K562 (cell line): ENCODE results near the gene MYH7B. TPM values are rescaled to one million over a fixed set of nuclear protein-coding genes. Genes with fewer than 3 reads are reported as not detected.

Experiments
- ATAC-seq: fragments of 200-7000 bp; cut with Tn5 transposase; 3 replicates; pipeline ENCODE4 v1.9.1; 2020; ENCODE audit warnings: moderate library complexity
- BruUV-seq: library from RNA; stranded (reverse); fragments of 400-500 nt; replicated peaks from 2 replicates; lab custom pipeline; 2021; lab: Mats Ljungman, UMichigan
- CTCF ChIA-PET: fragments of 300-600 bp; formaldehyde crosslinking; extraction: SDS; loops from one replicate; lab custom pipeline; 2021; ENCODE audit warnings: low intra/inter-chr PET ratio; lab: Yijun Ruan, JAX
- POLR2A ChIA-PET: fragments of 300-600, 350-650 bp; sonication (Branson Sonifier 250); formaldehyde crosslinking; extraction: SDS; loops from one replicate; lab custom pipeline; 2021; ENCODE audit warnings: antibody characterized with exemption, inconsistent platforms; lab: Yijun Ruan, JAX
- DNase-seq, 4 experiments: peaks; one replicate each; pipeline versions ENCODE4 v3.0.0 to v3.0.0-alpha.2; 2011 to 2018; ENCODE audit warnings: low spot score in 3 of 4, mixed read lengths in 3 of 4; ENCODE audit errors: extremely low read depth in 1 of 4
- FAIRE-seq: peaks from 2 replicates; lab custom pipeline; 2011; peaks lifted over from hg19 to GRCh38; lab: Jason Lieb, UNC
- H2AFZ ChIP-seq: 2 replicates; pipeline ENCODE4 v1.6.0; 2011; ENCODE audit warnings: low read depth, low read length, control low read depth, inconsistent platforms
- H3K27ac ChIP-seq: fragments of 200-600 bp; 3 replicates; pipeline ENCODE4 v1.8.0; 2011; ENCODE audit warnings: low read depth, mild to moderate bottlenecking, control low read depth, inconsistent platforms, low read length, moderate library complexity, mixed read lengths; ENCODE audit errors: extremely low read depth
- H3K27me3 ChIP-seq, 2 experiments: fragments of 300-600 bp in 1 of 2; 2 replicates in 1 of 2; 3 replicates in 1 of 2; pipeline versions ENCODE4 v1.6.0 to v1.8.0; 2011; ENCODE audit warnings: inconsistent platforms in 2 of 2, low read length in 2 of 2, mild to moderate bottlenecking in 1 of 2, mixed read lengths in 1 of 2, moderate library complexity in 1 of 2; ENCODE audit not compliant: control insufficient read depth in 2 of 2, insufficient read depth in 2 of 2
- H3K36me3 ChIP-seq: fragments of 300-600 bp; 3 replicates; pipeline ENCODE4 v1.8.0; 2011; ENCODE audit warnings: mild to moderate bottlenecking, low read length, inconsistent platforms; ENCODE audit not compliant: control insufficient read depth, insufficient read depth
- H3K4me1 ChIP-seq, 2 experiments: fragments of 200-600 bp in 1 of 2; replicated peaks in 1 of 2; 2 replicates in 1 of 2; 3 replicates in 1 of 2; pipeline versions ENCODE4 v1.5.1 to v1.8.0; 2011; ENCODE audit warnings: inconsistent platforms in 2 of 2, low read length in 2 of 2, mild to moderate bottlenecking in 1 of 2, mixed read lengths in 1 of 2, moderate library complexity in 1 of 2; ENCODE audit not compliant: control insufficient read depth in 2 of 2, insufficient read depth in 2 of 2
- H3K4me2 ChIP-seq: 2 replicates; pipeline ENCODE4 v1.6.1; 2011; ENCODE audit warnings: low read length, control low read depth, inconsistent platforms, mixed read lengths; ENCODE audit not compliant: insufficient read depth
- H3K4me3 ChIP-seq: fragments of 200-600 bp; sonication (generic), shearing (Covaris generic); 2 replicates; pipeline ENCODE4 v1.5.1; 2016; ENCODE audit warnings: control low read depth, inconsistent platforms
- H3K79me2 ChIP-seq: fragments of 200-600 bp; 3 replicates; pipeline ENCODE4 v1.8.0; 2011; ENCODE audit warnings: low read length, inconsistent platforms; ENCODE audit not compliant: control insufficient read depth, insufficient read depth
- H3K9ac ChIP-seq, 2 experiments: 2 replicates each; pipeline versions ENCODE4 v1.6.0 to v1.6.1; 2011; ENCODE audit warnings: low read depth in 2 of 2, low read length in 2 of 2, control low read depth in 1 of 2, inconsistent platforms in 1 of 2, mild to moderate bottlenecking in 1 of 2, mixed read lengths in 1 of 2; ENCODE audit not compliant: insufficient read depth in 1 of 2
- H3K9me1 ChIP-seq: one replicate; pipeline ENCODE4 v1.6.0; 2011; ENCODE audit warnings: inconsistent platforms, mild to moderate bottlenecking, low read length, moderate library complexity; ENCODE audit not compliant: control insufficient read depth, insufficient read depth
- H3K9me3 ChIP-seq: replicated peaks from 2 replicates; pipeline ENCODE4 v1.5.1; 2011; ENCODE audit warnings: low read depth, low read length, inconsistent platforms; ENCODE audit not compliant: control insufficient read depth, insufficient read depth
- H4K20me1 ChIP-seq: replicated peaks from 2 replicates; pipeline ENCODE4 v1.6.1; 2011; ENCODE audit warnings: low read length, inconsistent platforms, mixed read lengths; ENCODE audit not compliant: control insufficient read depth, insufficient read depth
- ATF4 ChIP-seq: fragments of 450-650 bp; formaldehyde crosslinking; IDR thresholded peaks from 2 replicates; pipeline ENCODE4 v1.4.0; 2022; ENCODE audit warnings: mild to moderate bottlenecking, moderate library complexity
- CUX1 ChIP-seq: fragments of 200-800 bp; sonication (Bioruptor generic); IDR thresholded peaks from 2 replicates; pipeline ENCODE4 v1.6.1; 2016; ENCODE audit warnings: missing genetic modification characterization, missing compliant biosample characterization
- HNRNPK ChIP-seq: fragments of 200-400 bp; formaldehyde crosslinking; IDR thresholded peaks from one replicate; pipeline ENCODE4 v1.6.1; 2018; ENCODE audit warnings: mild to moderate bottlenecking, low read depth, low read length; ENCODE audit not compliant: poor library complexity, severe bottlenecking
- NR1H2 ChIP-seq: sonication (generic); formaldehyde crosslinking; IDR thresholded peaks from 2 replicates; pipeline ENCODE4 v1.4.0; 2020; ENCODE audit warnings: mild to moderate bottlenecking, missing genetic modification reagents
- RBM14 ChIP-seq: fragments of 200-400 bp; formaldehyde crosslinking; IDR thresholded peaks from 2 replicates; pipeline ENCODE4 v1.6.1; 2018; ENCODE audit warnings: low read depth, mild to moderate bottlenecking, low read length, moderate library complexity, borderline replicate concordance; ENCODE audit not compliant: insufficient read depth
- ZBTB17 ChIP-seq: fragments of 450-650 bp; formaldehyde crosslinking; IDR thresholded peaks from 2 replicates; pipeline ENCODE4 v1.4.0; 2020; ENCODE audit warnings: mild to moderate bottlenecking
- ZNF644 ChIP-seq: fragments of 200-800 bp; sonication (Bioruptor generic); IDR thresholded peaks from 2 replicates; pipeline ENCODE4 v1.6.1; 2016; ENCODE audit warnings: low read depth, missing genetic modification characterization, missing compliant biosample characterization
- ZNF764 ChIP-seq: fragments of 250-450 bp; sonication (Bioruptor Pico); IDR thresholded peaks from 2 replicates; pipeline ENCODE4 v1.4.0; 2020; ENCODE audit warnings: low read depth, mild to moderate bottlenecking, moderate library complexity
- ZNF77 ChIP-seq: fragments of 250-450 bp; sonication (Bioruptor Pico); IDR thresholded peaks from 2 replicates; pipeline ENCODE4 v1.5.0; 2020
- WGBS: fragments of 100-300 bp; shearing (Covaris generic); methylation state at CpG from one replicate; pipeline ENCODE4 v1.1.6; 2016; ENCODE audit warnings: low coverage, mixed read lengths; ENCODE audit not compliant: insufficient coverage; ENCODE audit errors: missing lambda C conversion rate; 5-methylcytosine and 5-hydroxymethylcytosine counted together
- in situ Hi-C: fragments of 300-500 bp; cut with MboI; formaldehyde crosslinking; loops from 4 replicates; pipeline ENCODE4 v1.15.0; 2018; ENCODE audit warnings: inconsistent platforms, mixed read lengths
- intact Hi-C: fragments of 100-400 bp; cut with micrococcal nuclease; formaldehyde crosslinking; loops from 2 replicates; pipeline ENCODE4 v1.14.2; 2022
- polyA plus RNA-seq, 8 experiments: library from polyadenylated mRNA; depleted of rRNA in 4 of 8; stranded (reverse) in 5 of 8; unstranded in 3 of 8; fragments of >200 nt; fragmentation: Nextera tagmentation in 2 of 8; fragmentation: Illumina TruSeq in 1 of 8; extraction: Ambion mirVana in 2 of 8; extraction: Trizol in 1 of 8; gene quantifications; 2 replicates each; pipeline versions ENCODE4 v1.2.1 to v1.2.3, GENCODE V29; 2011 to 2014; ENCODE audit warnings: inconsistent platforms in 1 of 8, missing spikeins in 1 of 8
- total RNA-seq, 7 experiments: library from RNA; depleted of rRNA in 6 of 7; stranded (reverse); fragments of >200 nt in 6 of 7; fragmentation: Illumina TruSeq in 2 of 7; extraction: Trizol in 2 of 7; gene quantifications; 2 replicates each; pipeline versions ENCODE4 v1.2.1 to v1.2.3, GENCODE V29; 2011 to 2021; ENCODE audit warnings: low replicate concordance in 1 of 7
- TF ChIP-seq, protein P1 (sequence below), 2 experiments: fragments of 250-450 bp in 1 of 2; fragments of 450-650 bp in 1 of 2; sonication (Bioruptor Pico) in 1 of 2; IDR thresholded peaks; 2 replicates each; pipeline versions ENCODE4 v1.6.1 to v1.8.0; 2016 to 2021; ENCODE audit warnings: mild to moderate bottlenecking in 2 of 2, moderate library complexity in 2 of 2, missing compliant biosample characterization in 1 of 2, missing genetic modification characterization in 1 of 2
- TF ChIP-seq, protein P2 (sequence below), 3 experiments: fragments of 200-800 bp in 1 of 3; fragments of 250-450 bp in 1 of 3; fragments of 450-650 bp in 1 of 3; sonication (Bioruptor Pico) in 1 of 3; sonication (Bioruptor generic) in 1 of 3; formaldehyde crosslinking in 1 of 3; IDR thresholded peaks; 2 replicates each; pipeline versions ENCODE4 v1.6.1 to v1.8.0; 2016 to 2022; ENCODE audit warnings: mild to moderate bottlenecking in 2 of 3, missing genetic modification characterization in 2 of 3, missing compliant biosample characterization in 1 of 3, moderate library complexity in 1 of 3

MYH7B gene
- total and polyA plus RNA-seq, 9 of the 15 experiments (the other 6 are each of a cell fraction or from before 2014, with no cell fraction given) = 0.07 to 0.34 (median 0.13) TPM; not detected in 3

GRCh38 chr20:34952671-34953070, 3.0 kb upstream of the MYH7B start:
- H3K4me1 ChIP-seq = peaks cover 11 to 20% of the 10 kb centered on the region in 2 experiments; a peak in 4 of 5 replicates
- no peaks in the 10 kb centered on the region for H4K20me1 ChIP-seq
- no peaks in the 10 kb centered on the region for H3K9me3 ChIP-seq
- no peaks in the 10 kb centered on the region for H3K27me3 ChIP-seq
- WGBS = 87% methylated on average over 5 of the region's 5 CpGs
- ChIA-PET POLR2A (interaction anchor here (0.7 to 1.8 kb wide), 3 partner anchors 16 to 77 kb away, joined by 3 to 9 read pairs (median 5); partner anchors contain the start of gene ACSS2), CTCF (no interaction called here)
- no peak for ATAC-seq
- no peak for FAIRE-seq
- DNase-seq = no peak
- H3K36me3 ChIP-seq = peaks cover 50% of the 10 kb centered on the region
- no TSS peak for BruUV-seq
- in situ Hi-C loops (no loop called here), intact Hi-C loops (no loop called here)
- no peak overlapping the region for H3K4me3 ChIP-seq
- H3K79me2 ChIP-seq = peaks cover 25% of the 10 kb centered on the region
- H3K4me2 ChIP-seq = no peak overlapping the region
- H2AFZ ChIP-seq = no peak overlapping the region
- no peaks in the 10 kb centered on the region for H3K9me1 ChIP-seq
- H3K9ac ChIP-seq = no peak overlapping the region
- H3K27ac ChIP-seq = no peak overlapping the region
- no peak for TF ChIP-seq ZNF77 (CRISPR knock-in tag)
- TF ChIP-seq ZNF764 (CRISPR knock-in tag) = no peak
- TF ChIP-seq ZNF644 = no peak
- no peak for TF ChIP-seq ATF4 (CRISPR knock-in tag)
- TF ChIP-seq HNRNPK = no peak
- TF ChIP-seq NR1H2 = no peak
- no peak for TF ChIP-seq ZBTB17 (CRISPR knock-in tag)
- no peak for TF ChIP-seq RBM14
- no peak for TF ChIP-seq CUX1 (CRISPR knock-in tag)
- TF ChIP-seq, protein P1, sequence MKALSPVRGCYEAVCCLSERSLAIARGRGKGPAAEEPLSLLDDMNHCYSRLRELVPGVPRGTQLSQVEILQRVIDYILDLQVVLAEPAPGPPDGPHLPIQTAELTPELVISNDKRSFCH (CRISPR knock-in tag; IDR thresholded peaks at IDR 0.05) = no peak
- TF ChIP-seq, protein P1 (tag; IDR thresholded peaks at IDR 0.05) = no peak
- TF ChIP-seq, protein P2, sequence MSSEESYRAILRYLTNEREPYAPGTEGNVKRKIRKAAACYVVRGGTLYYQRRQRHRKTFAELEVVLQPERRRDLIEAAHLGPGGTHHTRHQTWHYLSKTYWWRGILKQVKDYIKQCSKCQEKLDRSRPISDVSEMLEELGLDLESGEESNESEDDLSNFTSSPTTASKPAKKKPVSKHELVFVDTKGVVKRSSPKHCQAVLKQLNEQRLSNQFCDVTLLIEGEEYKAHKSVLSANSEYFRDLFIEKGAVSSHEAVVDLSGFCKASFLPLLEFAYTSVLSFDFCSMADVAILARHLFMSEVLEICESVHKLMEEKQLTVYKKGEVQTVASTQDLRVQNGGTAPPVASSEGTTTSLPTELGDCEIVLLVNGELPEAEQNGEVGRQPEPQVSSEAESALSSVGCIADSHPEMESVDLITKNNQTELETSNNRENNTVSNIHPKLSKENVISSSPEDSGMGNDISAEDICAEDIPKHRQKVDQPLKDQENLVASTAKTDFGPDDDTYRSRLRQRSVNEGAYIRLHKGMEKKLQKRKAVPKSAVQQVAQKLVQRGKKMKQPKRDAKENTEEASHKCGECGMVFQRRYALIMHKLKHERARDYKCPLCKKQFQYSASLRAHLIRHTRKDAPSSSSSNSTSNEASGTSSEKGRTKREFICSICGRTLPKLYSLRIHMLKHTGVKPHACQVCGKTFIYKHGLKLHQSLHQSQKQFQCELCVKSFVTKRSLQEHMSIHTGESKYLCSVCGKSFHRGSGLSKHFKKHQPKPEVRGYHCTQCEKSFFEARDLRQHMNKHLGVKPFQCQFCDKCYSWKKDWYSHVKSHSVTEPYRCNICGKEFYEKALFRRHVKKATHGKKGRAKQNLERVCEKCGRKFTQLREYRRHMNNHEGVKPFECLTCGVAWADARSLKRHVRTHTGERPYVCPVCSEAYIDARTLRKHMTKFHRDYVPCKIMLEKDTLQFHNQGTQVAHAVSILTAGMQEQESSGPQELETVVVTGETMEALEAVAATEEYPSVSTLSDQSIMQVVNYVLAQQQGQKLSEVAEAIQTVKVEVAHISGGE (CRISPR knock-in tag; IDR thresholded peaks at IDR 0.05) = no peak
